Mucosa of descending colon (tissue), 3 donors: Measurements from ENCODE around the gene ZNF77. TPM values are rescaled to one million over a fixed set of nuclear protein-coding genes. Genes with fewer than 3 reads are reported as not detected.

Experiments
- ATAC-seq: fragments of 200-7000 bp; cut with Tn5 transposase; one replicate; pipeline ENCODE4 v1.9.1; 2020; ENCODE audit warnings: mild to moderate bottlenecking, moderate library complexity
- DNase-seq, 3 donors: peaks; one replicate each; pipeline ENCODE4 v3.0.0-alpha.2; 2020
- H3K36me3 ChIP-seq: fragments of 200-600 bp; one replicate; pipeline ENCODE4 v1.8.0; 2021; ENCODE audit warnings: low read depth, mild to moderate bottlenecking
- H3K4me1 ChIP-seq: fragments of 200-600 bp; one replicate; pipeline ENCODE4 v1.8.0; 2021; ENCODE audit warnings: low read depth, mild to moderate bottlenecking
- H3K4me3 ChIP-seq: fragments of 200-600 bp; one replicate; pipeline ENCODE4 v1.8.0; 2021; ENCODE audit warnings: mild to moderate bottlenecking
- H3K9me3 ChIP-seq: fragments of 200-600 bp; one replicate; pipeline ENCODE4 v1.8.0; 2021; ENCODE audit warnings: mild to moderate bottlenecking
- CTCF ChIP-seq: fragments of 200-600 bp; IDR thresholded peaks from one replicate; pipeline ENCODE4 v1.8.0; 2022; ENCODE audit warnings: antibody characterized with exemption, mild to moderate bottlenecking
- intact Hi-C, 2 donors: fragments of 100-400 bp; cut with DNase I in 1 of 2; cut with micrococcal nuclease in 1 of 2; formaldehyde crosslinking; loops; one replicate each; pipeline versions ENCODE4 v1.11.0 to v1.11.1; 2022; cut with DNase I, micrococcal nuclease
- total RNA-seq, 3 donors: library from RNA; stranded (reverse); fragmentation: NEBNext Ultra II Directional in 2 of 3; extraction: Animal tissue kit (Norgen Biotek cat#: 25700) in 2 of 3; gene quantifications; one replicate each; pipeline versions ENCODE4 v1.2.1 to v1.2.4, GENCODE V29; 2021 to 2023
- donor health status: DM: no; HTN: no; CAD: no; lungs with moderate emphysema.
- donor health status: DM: no; HTN: no; CAD: no.
- donor health status: DM: no; HTN: yes; CAD: no.

The ZNF77 gene
- total RNA-seq, 3 donors from 2014 or later, result 4.1 to 4.5 (median 4.1) TPM

DNA sequence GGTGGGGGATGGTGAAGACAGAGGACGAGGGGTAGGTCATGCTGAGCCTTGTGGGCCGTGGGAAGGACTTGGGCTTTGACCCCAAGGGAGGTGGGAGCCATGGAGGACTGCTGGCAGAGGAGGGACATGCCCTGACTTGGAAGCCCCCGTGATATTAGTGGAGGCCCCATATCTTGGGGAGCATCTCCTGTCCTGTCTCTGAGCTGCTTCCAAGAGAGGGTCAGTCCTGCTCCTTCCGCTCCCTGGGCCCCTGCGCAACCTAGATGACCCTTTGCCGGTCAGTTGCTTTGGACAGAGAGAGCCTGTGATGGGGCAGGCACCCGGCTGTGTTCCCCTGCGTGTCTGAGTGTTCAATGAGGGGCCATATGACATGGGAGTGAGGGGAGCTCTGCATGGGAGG is 37.8 kb upstream of the ZNF77 start:
- no peak for DNase-seq
- no peak for TF ChIP-seq CTCF
- no peak overlapping the region for H3K4me3 ChIP-seq
- no peak for ATAC-seq
- peaks cover 13% of the 10 kb centered on the region for H3K4me1 ChIP-seq
- H3K9me3 ChIP-seq, result no peaks in the 10 kb centered on the region
- intact Hi-C loops, result no loop called here
- H3K36me3 ChIP-seq, result no peaks in the 10 kb centered on the region

- ATAC-seq, result no peak
- Histone ChIP-seq H3K36me3 (no peaks in the 10 kb centered on the region), H3K4me3 (no peak overlapping the region), H3K4me1 (peaks cover 14% of the 10 kb centered on the region), H3K9me3 (no peaks in the 10 kb centered on the region)
- no peak for TF ChIP-seq CTCF
- no peak for DNase-seq
- intact Hi-C loops, result no loop called here
Measured at GRCh38 chr19:2981898-2982297, 37.1 kb upstream of the ZNF77 start.

DNA sequence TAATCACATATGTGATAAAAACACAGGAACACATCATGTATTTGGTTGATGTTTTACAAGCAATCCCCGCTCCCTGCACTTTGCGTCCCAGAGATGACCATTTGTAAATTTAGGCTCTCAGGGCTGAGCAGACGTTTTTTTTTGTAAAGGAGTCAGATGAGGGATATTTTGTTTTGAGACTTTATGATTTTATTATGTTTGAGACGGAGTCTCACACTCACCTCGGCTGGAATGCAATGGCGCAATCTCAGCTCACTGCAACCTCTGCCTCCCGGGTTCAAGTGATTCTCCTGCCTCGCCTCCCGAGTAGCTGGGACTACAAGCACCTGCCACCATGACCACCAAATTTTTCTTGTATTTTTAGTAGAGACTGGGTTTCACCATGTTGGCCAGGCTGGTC is 34.0 kb upstream of the ZNF77 start:
- TF ChIP-seq CTCF, result no peak
- Histone ChIP-seq H3K9me3 (no peaks in the 10 kb centered on the region), H3K4me1 (peaks cover 23% of the 10 kb centered on the region), H3K4me3 (no peak overlapping the region), H3K36me3 (no peaks in the 10 kb centered on the region)
- DNase-seq (no peak), ATAC-seq (no peak)
- intact Hi-C loops, result no loop called here

GRCh38 chr19:2978166-2978767 is 33.5 kb upstream of the ZNF77 start:
- Histone ChIP-seq H3K9me3 (no peaks in the 10 kb centered on the region), H3K4me1 (peaks cover 22% of the 10 kb centered on the region), H3K36me3 (no peaks in the 10 kb centered on the region), H3K4me3 (no peak overlapping the region)
- no peak for DNase-seq
- TF ChIP-seq CTCF, result no peak
- no peak for ATAC-seq
- intact Hi-C loops, result no loop called here

GRCh38 chr19:2977746-2978138 is 33.0 kb upstream of the ZNF77 start:
- no peak overlapping the region for H3K4me3 ChIP-seq
- no peak for TF ChIP-seq CTCF
- intact Hi-C loops, result no loop called here
- no peaks in the 10 kb centered on the region for H3K9me3 ChIP-seq
- DNase-seq (peak in 1 of 3 donors; percentile 54), ATAC-seq (peak; percentile 4)
- H3K36me3 ChIP-seq, result no peaks in the 10 kb centered on the region
- H3K4me1 ChIP-seq, result peaks cover 16% of the 10 kb centered on the region
